ENCODE measurements around the gene SRSF7.

The SRSF7 gene

GRCh38 chr2:38751596-38752410, 642 bp upstream of the SRSF7 start (continued):
- TF ChIP-seq, protein P1, sequence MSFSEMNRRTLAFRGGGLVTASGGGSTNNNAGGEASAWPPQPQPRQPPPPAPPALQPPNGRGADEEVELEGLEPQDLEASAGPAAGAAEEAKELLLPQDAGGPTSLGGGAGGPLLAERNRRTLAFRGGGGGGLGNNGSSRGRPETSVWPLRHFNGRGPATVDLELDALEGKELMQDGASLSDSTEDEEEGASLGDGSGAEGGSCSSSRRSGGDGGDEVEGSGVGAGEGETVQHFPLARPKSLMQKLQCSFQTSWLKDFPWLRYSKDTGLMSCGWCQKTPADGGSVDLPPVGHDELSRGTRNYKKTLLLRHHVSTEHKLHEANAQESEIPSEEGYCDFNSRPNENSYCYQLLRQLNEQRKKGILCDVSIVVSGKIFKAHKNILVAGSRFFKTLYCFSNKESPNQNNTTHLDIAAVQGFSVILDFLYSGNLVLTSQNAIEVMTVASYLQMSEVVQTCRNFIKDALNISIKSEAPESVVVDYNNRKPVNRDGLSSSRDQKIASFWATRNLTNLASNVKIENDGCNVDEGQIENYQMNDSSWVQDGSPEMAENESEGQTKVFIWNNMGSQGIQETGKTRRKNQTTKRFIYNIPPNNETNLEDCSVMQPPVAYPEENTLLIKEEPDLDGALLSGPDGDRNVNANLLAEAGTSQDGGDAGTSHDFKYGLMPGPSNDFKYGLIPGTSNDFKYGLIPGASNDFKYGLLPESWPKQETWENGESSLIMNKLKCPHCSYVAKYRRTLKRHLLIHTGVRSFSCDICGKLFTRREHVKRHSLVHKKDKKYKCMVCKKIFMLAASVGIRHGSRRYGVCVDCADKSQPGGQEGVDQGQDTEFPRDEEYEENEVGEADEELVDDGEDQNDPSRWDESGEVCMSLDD (tag by site-specific recombination; IDR thresholded peaks at IDR 0.05): 0 out of 2 replicates have a peak, but pooled peaks have one; percentile 17
- 0 out of 2 replicates have a peak, but pooled peaks have one; percentile 11 for TF ChIP-seq TCF7L2 (IDR thresholded peaks at IDR 0.05; ENCODE audit: borderline replicate concordance, low read depth, low read length)

DNA sequence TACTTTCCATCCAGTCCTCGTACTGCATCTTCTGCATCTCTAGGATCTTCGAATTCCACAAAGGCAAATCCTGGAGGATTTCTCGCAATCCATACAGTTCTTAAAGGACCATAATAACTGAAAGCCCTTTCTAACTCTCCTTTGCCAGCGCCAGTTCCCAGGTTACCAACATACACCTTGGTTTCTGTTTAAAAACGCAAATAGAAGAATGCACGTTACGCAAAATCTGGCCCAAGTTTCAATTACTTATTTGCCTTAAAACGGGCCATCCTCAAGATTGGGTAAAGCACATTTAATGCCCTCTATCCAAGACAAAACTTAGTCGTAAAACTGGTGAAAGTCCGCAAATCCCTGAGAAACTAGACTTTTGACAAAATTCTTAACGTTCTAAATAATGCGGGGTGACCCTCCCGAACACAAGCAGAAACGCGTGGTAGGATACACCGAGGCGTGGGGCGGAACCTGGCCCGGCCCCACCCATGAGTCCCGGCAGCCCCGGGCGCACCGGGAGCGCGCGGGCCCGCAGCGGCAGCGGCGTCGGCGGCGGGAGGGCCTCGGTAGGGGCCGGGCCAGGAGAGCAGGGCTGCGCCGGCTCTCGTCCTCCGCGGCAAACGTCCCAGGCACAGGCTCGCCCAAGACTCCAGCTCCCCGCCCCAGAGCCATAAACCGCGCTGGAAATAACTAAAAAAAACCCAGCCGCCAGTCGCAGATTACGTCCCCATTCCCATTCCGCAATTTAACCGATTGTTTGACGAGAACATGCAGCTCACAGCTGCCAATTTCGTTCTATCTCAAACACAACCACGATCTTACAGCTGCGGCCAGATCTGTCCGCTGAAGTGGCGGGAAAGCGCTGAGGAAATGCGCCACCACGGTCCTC, 910 bp downstream of the SRSF7 start:
- Histone ChIP-seq H3K27ac (ENCODE audit: extremely low read depth, low read depth, low read length) (peak overlapping the region; percentile 97), H3K4me3 (ENCODE audit: low read depth, low read length) (peak overlapping the region; percentile 84), H3K9me3 (ENCODE audit: control insufficient read depth, insufficient read depth, low read depth, low read length) (no peaks in the 10 kb centered on the region), H3K36me3 (ENCODE audit: control insufficient read depth in 2 of 2, insufficient read depth in 1 of 2, low read length in 2 of 2) (peaks cover 31 to 51% of the 10 kb centered on the region in 2 experiments), H3K4me1 (ENCODE audit: control insufficient read depth, insufficient read depth, low read length) (peaks cover 5% of the 10 kb centered on the region; the same call in 1 of the 2 replicates)
- CTCF ChIA-PET: interaction anchor here (1.0 kb wide), 2 partner anchors 43 to 71 kb away, joined by 3 to 4 read pairs; no protein-coding TSS in a partner anchor
- TF ChIP-seq ZNF660 (tag by site-specific recombination; IDR thresholded peaks at IDR 0.05) (0 out of 2 replicates have a peak, but pooled peaks have one; percentile 14), ZNF510 (tag by site-specific recombination; IDR thresholded peaks at IDR 0.05; ENCODE audit: insufficient replicate concordance) (peak; percentile 14), ZNF292 (tag by site-specific recombination; IDR thresholded peaks at IDR 0.05; ENCODE audit: borderline replicate concordance, low read depth) (no peak), ZNF114 (tag by site-specific recombination; IDR thresholded peaks at IDR 0.05) (no peak), ZNF670 (tag by site-specific recombination; IDR thresholded peaks at IDR 0.05; ENCODE audit: low read depth) (no peak), ZNF335 (tag by site-specific recombination; conservative IDR thresholded peaks at IDR 0.05) (no peak)
- TF ChIP-seq, protein P2, sequence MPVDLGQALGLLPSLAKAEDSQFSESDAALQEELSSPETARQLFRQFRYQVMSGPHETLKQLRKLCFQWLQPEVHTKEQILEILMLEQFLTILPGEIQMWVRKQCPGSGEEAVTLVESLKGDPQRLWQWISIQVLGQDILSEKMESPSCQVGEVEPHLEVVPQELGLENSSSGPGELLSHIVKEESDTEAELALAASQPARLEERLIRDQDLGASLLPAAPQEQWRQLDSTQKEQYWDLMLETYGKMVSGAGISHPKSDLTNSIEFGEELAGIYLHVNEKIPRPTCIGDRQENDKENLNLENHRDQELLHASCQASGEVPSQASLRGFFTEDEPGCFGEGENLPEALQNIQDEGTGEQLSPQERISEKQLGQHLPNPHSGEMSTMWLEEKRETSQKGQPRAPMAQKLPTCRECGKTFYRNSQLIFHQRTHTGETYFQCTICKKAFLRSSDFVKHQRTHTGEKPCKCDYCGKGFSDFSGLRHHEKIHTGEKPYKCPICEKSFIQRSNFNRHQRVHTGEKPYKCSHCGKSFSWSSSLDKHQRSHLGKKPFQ (tag by site-specific recombination; IDR thresholded peaks at IDR 0.05): no peak
- TF ChIP-seq, protein P3, sequence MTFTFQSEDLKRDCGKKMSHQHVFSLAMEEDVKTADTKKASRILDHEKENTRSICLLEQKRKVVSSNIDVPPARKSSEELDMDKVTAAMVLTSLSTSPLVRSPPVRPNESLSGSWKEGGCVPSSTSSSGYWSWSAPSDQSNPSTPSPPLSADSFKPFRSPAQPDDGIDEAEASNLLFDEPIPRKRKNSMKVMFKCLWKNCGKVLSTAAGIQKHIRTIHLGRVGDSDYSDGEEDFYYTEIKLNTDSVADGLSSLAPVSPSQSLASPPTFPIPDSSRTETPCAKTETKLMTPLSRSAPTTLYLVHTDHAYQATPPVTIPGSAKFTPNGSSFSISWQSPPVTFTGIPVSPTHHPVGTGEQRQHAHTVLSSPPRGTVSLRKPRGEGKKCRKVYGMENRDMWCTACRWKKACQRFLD (tag by site-specific recombination; IDR thresholded peaks at IDR 0.05): no peak
- POLR2A ChIA-PET: interaction anchor here (0.5 to 2.2 kb wide), 48 partner anchors 9 to 530 kb away, joined by 3 to 85 read pairs (median 7); partner anchors contain the start of genes ATL2, DHX57, GALM and GEMIN6

- peak; percentile 38 for TF ChIP-seq ZBTB17 (tag by site-specific recombination; IDR thresholded peaks at IDR 0.05)
- no peak for TF ChIP-seq ZNF202 (tag by site-specific recombination; IDR thresholded peaks at IDR 0.05; ENCODE audit: borderline replicate concordance)
- Histone ChIP-seq H3K4me3 (ENCODE audit: low read depth, low read length) (peak overlapping the region; percentile 84), H3K4me1 (ENCODE audit: control insufficient read depth, insufficient read depth, low read length) (peaks cover 5% of the 10 kb centered on the region; the same call in 1 of the 2 replicates), H3K27ac (ENCODE audit: extremely low read depth, low read depth, low read length) (no peak overlapping the region), H3K9me3 (ENCODE audit: control insufficient read depth, insufficient read depth, low read depth, low read length) (no peaks in the 10 kb centered on the region), H3K36me3 (ENCODE audit: control insufficient read depth in 2 of 2, insufficient read depth in 1 of 2, low read length in 2 of 2) (peaks cover 42 to 62% of the 10 kb centered on the region in 2 experiments)
- CTCF ChIA-PET: interaction anchor here (0.6 to 1.4 kb wide), 5 partner anchors 10 to 434 kb away, joined by 3 to 5 read pairs (median 3); no protein-coding TSS in a partner anchor
- POLR2A ChIA-PET: no interaction called here
These were observed 2.0 kb downstream of the SRSF7 start for GRCh38 chr2:38748943-38749804.

Measured in HEK293 (cell line).